GM18867 (cell line): ENCODE results near the gene SORL1-AS1.
A peak's percentile ranks its signal among the peaks of the same experiment; 100 is the strongest.

Experiments
- ATAC-seq: cut with Tn5 transposase; IDR thresholded peaks from one replicate; pipeline ENCODE4 v1.9.1; 2021; ENCODE audit warnings: mild to moderate bottlenecking, moderate library complexity; ENCODE audit not compliant: unreplicated experiment

Gene SORL1-AS1

DNA sequence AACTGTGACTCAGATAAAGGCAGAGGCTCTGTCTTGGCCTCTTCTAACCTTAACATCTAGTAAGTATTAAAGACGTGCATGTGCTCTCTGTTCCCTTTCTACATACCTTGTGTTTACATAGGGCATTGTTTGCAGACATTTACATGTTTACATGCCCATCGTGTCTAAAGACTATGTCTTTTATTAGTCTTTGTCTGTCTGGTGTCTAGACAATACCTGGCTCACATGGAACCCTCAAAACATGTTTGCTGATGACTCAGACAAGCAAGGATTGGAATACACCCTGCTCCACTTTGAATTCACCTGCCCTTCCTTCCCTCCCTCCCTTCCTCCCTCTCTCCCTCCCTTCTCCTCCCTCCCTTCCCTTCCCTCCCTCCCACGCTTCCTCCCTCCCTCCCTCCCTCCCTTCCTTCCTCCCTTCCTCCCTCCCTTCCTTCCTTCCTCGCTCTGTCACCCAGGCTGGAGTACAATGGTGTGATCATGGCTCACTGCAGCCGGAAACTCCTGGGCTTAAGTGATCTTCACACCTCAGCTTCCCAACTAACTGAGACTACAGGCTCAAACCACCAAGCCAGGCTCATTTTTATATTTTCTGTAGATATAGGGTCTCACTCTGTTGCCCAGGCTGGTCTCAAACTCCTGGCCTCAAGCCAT is 23.7 kb upstream of the SORL1-AS1 start:
- ATAC-seq = no peak

DNA sequence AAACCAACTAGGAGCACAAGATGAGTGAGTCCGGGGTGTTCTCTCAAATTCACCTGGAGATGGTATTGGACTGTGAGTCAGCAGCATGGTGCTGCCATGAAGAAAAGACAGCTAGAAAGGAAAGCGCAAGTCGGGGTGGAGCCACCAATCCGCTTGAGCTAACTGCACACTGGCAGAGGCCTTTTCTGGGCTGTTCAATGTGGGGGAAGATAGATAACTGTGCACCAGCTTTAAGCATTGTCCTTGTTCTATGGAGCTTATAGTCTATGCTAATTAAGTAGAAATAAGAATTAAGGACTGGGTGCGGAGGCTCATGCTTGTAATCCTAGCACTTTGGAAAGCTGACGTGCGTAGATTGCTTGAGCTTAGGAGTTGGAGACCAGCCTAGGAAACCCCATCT is 21.9 kb upstream of the SORL1-AS1 start:
- ATAC-seq = no peak

DNA sequence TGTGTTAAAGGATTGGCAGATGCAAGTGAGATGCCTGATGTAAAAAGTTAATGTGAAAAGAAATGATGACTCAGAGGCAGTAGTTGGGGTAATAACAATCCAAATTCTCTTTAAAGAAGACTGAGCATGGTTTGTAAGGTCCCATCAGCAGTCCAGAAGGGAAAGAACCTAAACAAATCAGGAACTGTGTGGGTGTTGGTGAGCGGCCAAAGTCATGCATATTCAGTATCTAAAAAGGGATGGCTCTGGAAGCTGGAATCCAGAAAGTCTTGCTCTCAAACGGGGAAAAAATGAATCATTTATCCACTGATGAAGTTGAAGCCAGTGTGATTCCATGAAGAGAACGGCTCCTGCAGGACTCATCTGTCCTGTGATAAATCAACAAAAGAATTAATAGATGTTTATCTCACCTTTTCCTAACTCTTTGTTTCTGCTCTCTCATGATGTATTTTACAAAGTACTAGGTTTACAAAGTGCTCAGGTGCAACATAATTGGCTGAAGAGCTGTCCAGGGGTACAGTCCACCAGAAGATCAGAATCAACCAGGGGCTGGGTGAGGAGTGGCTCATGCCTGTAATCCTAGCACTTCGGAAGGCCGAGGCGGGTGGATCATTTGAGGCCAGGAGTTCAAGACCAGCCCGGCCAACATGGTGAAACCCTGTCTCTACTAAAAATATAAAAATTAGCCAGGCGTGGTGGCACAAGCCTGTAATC is 20.5 kb upstream of the SORL1-AS1 start:
- no peak for ATAC-seq

DNA sequence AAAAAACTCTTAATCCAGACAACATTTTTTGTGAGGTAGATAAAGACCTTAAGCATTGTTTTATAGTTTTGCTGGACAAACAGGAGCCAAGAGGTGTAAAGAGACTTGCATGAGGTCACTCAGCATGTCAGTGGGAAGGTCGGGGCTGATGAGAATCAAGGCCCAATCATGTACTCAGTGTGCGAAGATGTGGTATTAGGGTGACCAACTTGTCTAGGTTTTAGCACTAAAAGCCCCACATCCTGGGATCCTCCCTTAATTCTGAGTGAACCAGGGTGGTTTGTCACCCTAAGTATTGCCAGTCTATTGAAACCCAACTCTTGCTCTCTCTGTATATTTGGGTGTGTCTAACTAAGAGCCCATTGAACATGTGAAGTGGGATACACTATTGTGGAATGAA is 19.5 kb upstream of the SORL1-AS1 start:
- no peak for ATAC-seq

DNA sequence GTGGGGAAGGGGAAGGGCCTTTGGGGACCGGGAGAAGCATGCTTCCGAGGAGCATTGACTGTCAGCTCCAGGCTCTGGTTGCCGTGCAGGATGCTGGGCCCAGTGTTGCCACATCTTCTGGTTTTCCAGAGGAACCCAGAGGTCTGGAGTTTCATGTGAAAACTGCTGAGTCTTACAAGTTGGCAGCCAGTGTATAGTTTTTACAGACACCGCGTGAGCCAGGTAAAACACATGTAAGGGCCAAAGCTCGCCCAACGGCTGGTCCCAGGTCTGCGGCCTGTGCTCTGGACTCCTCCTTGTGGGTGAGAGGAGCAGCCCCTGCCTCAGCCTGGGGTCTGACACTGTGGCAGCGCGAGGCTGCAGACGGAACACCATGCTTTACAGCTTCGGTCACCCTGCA is 18.4 kb upstream of the SORL1-AS1 start:
- ATAC-seq = no peak

DNA sequence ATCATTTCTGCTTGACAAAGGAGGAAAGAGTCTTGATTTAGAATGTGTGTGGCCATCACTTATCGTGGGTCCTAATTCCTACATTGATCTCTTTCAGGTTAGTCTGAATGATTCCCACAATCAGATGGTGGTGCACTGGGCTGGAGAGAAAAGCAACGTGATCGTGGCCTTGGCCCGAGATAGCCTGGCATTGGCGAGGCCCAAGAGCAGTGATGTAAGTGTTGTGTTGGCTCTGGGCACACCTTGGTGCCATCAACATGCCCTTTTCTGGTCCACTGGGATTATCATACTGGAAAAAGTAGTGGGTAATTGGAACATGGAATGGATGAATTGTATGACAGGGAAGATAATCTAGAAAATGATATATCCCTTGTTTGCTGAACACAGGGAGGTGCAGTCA is 17.1 kb upstream of the SORL1-AS1 start:
- ATAC-seq = no peak

DNA sequence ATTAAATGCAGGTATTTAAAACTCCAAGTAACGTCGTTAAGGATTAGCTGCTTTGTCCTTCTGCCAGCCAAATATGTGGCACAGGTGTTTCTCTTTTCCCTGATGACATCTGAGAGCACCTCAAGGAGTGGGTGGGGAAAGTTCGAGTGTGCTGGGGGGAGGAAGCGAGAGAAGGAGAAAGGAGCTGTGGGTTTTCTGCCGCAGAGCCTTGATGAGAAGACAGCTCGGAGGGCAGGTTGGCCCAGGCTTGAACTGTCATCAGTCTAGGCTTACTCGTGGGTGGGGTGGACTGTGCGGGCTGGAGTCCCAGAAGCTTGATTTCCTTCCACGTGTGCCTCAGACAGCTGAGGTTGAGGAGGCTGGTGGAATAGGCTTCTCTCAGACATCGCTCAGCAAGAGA is 15.2 kb upstream of the SORL1-AS1 start:
- peak; percentile 59 for ATAC-seq

DNA sequence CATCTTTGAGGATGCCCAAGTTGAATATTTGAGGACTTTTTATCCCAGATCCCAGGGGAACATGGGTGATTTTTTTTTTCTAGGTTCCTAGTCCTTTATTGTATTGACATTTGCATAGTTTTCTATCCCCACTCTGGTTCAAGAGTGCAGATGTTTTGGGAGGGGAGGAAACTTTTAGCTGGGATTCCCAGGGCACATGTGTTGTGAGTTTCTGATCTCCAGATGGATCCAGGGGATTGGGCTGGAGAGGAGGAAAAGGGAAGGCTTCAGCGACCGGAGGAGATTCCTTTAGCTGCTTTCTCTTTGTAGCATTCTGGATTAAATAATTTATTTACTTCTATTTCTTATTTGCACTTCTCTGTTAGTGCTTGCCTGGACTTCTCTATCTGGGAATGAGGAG is 14.7 kb upstream of the SORL1-AS1 start:
- ATAC-seq = no peak

DNA sequence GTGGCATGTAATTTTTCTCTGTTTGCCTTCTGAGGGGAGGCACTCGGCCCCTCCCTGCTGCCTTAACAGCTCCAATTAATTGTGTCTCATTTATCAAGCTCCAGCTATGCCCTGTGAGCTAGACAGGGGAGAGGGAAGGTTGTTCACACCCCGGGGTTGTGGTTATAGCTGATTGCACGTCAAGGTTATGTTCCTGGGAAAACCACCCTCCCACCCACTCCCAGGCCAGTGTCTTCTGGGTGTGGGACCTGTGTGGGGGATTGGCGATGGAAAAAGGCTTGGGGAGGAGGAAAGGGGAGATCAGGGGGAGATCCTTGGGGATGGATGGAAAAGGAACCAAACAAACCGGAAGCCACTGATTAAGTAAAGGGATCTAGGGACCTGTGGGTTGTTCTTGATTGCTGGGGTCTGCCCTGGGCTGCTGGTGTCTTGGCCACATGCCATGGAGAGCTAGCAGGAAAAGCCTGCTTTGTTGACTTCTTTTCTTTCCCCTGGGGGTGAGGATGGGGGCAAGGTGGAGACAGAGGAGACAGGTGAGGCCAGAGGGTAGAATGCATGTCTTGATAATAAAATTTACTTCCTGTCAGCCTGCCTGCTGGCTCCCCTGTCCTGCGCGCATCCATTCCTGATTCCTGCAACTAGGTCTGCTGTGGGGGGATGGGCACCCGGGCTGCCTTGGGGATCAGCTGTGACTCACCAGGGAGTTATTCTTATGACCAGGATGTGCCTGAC is 13.5 kb upstream of the SORL1-AS1 start:
- peak; percentile 26 for ATAC-seq

DNA sequence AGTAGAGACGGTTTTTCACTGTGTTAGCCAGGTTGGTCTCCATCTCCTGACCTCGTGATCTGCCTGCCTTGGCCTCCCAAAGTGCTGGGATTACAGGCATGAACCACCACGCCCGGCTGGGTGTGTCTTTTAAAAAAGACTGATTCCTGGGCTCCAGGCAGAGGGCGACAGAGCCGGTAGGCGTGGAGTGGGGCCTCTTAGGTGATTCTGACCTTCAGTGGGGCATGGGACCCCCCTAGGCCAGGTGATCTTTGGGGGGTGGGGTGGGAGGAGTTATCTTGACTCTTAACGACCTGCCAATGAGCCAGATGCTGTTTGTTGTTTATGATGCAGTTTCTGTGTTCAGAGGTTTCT is 12.9 kb upstream of the SORL1-AS1 start:
- ATAC-seq = no peak

DNA sequence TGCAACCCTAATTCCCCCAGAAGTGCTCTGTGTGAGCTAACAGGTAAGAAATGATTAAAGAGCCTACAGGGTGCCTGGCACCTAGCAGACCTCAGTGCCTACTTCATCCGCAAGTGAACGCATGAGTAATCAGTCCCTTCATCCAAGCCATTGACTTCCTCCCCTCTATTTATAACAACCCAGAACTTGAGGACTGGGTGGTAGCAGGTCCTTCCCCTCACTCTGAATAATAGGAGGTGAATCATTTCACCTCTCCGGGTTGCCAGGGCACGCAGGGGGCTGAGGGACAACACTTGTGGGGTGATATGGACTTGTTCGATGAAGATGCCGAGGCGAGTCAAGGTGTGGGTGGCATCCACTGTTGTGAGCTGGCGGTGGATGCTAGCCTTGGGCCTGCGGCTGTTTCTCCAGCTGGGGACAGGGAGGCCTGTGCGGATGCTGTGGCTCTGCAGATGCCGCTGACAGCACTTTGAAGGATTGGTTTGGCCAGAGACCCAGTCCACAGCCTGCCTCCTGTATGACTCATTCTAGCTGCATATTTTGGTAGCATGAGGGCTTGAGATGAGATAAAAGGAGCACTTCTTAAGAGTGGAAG is 11.7 kb upstream of the SORL1-AS1 start:
- ATAC-seq = peak; percentile 35

DNA sequence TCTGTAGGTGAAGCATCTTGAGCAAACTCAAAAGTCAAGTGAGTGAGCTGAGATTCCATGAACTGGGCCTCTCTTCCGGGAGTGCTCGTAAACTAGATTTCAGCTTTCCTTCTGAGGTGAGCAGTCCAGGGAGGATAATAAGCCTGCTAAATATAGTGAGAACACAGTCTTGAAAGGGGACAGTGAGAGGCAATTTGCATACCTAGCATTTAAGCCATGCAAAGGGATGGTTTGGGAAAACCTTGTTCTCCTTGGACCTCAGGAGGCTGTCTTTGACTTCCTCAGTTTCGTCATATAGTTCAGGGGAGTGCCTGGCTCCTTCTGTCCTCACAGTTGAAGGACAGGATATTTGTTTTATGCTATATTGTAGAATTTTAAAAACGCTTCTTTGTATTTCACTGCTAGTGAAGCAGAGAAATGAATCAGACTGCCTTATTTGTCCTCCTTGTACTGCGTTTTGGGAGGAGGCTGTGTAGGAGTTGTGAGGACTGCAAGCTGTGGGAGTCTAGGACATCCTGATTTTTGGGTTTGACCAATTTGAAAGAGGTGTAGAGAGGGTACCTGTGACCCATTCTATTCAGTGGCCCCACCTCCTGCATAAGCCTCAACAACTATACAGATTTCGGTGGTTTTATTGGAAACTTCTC is 11.0 kb upstream of the SORL1-AS1 start:
- no peak for ATAC-seq

DNA sequence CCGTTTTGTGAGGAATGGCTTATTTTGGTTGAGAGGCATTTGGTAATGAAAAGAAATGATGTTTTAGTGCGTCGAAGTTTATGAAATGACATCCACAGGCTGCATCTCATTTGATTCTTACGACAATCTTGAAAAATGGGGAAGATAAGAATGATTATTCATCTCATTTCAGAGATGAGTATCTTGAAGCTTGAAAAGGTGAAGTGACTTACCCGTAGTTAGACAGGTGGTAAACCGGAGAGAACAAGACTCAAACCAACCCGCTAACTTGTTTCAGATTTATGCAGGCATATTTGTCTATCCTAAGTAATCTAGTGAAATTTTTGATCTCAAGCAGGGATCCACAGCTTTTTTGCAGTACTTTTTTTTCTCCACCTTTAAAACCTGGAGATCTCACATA is 9.1 kb upstream of the SORL1-AS1 start:
- ATAC-seq = no peak

DNA sequence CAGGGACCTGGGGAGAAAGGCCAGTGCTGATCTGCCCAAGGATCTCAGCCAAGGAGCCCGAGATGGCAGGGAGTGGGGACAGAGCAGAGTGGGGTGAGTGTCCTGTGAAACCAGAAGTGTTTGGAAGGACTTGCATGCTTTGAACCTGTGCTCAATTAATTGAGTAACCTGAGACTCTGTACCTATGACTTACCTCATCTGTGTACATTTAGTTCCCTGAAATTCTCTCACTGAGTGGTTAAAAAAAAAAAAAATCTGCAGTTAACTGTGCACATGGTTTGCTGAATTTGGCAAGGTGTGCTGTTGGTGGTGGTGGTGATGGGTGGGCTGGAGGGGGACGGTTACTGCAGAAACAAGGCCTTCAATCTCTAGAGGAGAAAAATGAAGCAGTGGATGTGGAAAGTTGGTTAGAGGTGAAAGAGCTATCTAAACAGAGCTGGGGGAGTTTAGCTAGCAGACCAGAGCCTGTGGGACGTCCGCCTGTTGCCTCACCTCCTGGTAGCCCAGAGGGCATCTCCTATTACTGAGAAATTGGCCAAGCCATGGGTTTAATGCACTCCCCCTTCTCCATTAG is 8.3 kb upstream of the SORL1-AS1 start:
- no peak for ATAC-seq

DNA sequence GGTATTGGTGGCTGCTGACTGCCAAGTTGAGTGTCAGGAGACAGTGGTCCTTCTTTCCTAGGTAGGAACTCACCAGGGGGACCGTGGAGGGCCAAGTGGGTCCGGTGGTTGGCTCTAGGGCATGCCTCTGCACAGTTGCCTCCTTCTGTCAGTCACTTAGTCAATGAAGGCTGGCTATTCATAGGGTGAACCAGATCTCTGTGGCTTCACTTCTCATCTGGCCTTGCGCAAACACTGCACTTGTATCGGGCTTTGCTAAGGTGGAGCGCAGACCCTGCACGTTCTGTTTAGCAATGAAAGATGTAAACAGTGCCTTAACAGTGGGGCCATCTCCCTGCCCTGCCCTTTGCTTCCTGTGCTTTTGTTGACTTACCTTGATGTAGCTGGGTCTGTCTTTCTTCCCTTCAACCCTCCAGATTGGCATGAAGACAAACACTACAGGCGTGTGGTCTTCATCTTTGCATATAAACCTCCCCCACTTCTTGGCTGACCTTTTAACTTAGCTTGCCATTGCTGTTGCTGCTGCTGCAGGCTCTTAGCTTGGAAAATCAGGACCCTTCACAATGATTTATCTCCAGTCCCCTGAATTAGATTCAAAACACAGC is 6.7 kb upstream of the SORL1-AS1 start:
- no peak for ATAC-seq

DNA sequence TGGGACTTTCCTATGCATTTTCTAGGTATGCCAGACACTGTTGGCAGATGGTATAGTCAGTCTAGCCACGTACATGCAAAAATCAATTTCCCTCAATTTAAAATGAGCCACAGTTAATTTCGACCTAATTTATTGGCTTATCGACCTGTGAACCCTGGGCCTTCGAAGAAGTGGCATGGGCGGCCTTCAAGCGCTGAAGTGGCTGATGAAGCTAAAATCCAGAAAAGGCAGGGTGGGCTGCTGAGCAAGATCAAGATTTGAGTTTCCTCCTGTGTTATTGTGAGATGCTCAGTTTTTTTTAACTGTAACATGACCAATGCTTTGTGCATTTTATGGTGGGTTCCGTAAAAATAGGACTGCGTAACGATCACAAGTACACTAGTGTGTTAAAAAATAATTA is 5.8 kb upstream of the SORL1-AS1 start:
- no peak for ATAC-seq

DNA sequence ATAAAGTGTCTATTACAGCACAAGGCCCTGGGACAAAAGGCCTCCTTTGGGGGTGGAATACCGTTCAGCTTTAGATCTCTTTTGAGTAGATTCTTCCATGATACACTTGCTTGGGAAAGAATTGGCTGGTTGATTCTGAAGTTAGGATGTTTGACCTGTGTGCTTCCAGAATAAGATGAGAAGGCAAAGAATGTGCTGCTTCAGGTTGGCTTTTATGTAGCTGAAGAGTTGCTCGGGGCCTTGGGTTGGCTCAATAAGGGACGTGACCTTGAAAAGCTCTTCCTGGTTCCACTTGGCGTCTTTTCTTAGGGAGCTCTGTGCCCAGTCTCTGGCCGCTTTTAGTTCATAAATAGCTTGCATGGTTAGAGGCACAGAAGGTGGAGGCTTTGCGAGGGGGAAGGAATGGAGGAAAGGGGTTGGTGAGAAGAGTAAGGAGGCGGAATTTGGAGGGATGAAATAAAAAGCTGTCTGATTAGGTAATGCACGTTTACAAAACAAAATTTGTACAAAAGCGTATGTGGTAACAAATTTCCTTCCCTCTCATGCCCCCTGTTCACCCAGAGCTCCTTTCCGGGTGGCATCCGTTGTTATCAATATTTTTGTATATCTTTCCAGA is 4.2 kb upstream of the SORL1-AS1 start:
- ATAC-seq = no peak

DNA sequence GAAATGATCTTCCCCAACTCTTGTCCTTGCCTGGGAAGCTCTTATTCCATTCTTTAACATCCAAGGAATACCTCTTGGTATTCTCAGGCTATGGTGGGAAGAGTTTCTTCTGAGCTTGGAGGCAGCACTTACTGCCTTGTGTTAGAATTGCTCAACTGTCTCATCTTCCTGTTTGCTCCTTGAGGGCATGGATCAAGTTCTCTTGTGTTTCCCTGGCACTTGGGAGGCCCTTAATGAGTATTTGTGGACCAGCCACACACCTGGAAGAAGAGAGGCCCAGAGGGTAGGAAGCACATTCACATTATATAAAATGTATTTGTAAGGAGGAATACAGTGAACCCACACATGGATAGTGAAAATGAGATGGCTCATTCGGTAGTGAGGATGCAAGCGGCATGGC is 3.4 kb upstream of the SORL1-AS1 start:
- no peak for ATAC-seq

DNA sequence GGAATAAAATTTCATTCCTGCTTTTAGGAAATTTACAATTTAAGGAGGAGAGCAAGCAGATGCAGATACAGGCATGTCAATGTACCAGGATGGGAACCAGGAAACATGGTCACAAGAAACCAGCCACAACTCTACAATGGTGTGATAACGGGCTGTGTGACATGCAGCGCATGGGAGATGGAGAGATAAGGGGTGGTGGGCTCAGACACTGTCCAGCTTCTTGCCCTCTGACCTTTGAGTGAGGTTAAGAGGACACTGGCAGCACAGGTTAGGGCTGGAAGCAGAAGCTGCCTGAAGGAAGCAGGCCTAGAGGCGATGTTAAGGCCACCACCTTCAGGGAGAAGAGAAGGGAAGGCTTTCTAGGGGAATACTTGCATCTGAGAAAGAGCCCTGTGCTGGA is 2.3 kb upstream of the SORL1-AS1 start:
- ATAC-seq = no peak

DNA sequence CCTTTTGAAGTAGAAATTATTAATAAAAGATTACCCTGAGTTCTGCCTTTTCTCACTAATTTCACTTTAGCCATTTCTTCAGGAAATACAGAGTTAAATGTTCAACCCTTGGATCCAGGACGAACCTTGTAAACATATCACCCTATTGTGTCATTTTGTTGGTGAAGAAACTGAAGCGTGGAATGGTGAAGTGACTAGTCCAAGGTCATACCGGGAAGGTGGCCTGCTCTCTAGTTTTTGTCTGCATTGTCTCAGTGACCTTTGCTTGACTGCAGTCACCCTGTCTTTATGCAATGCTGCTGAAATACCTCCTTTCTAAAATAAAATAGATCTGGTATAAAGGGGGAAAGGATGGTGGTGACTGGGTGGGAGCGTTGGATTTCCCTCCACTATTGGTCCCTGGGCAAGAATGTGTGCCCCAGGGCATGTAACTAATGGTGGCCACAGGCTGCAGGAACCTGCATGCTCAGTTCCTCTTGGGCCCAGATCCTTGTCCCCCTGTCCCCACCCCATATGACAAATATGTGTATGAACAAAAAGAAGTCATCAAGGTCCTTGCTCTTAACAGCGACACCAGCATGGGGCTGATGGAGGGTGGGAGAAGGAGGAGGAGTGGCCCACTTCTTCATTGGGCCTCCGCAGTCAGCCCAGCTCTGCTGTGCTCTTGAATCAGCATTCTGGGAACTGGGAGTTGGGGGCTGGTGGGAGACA is 977 bp upstream of the SORL1-AS1 start:
- ATAC-seq = no peak
